Stomach (tissue), 9 donors: ENCODE measurements around the gene VPS37C. TPM values are rescaled to one million over a fixed set of nuclear protein-coding genes. Genes with fewer than 3 reads are reported as not detected.

Experiments used
- DNase-seq, 2 donors: peaks; one replicate each; pipeline versions ENCODE4 v3.0.0 to v3.0.0-alpha.2; 2013 to 2019
- H3K27ac ChIP-seq, 5 donors: fragments of 200-600 bp in 4 of 5; sonication (generic) in 4 of 5; one replicate each; pipeline ENCODE4 v1.5.1; 2013 to 2019; ENCODE audit warnings: mild to moderate bottlenecking in 1 of 5, moderate library complexity in 1 of 5
- H3K27me3 ChIP-seq, 3 donors: fragments of 200-600 bp; sonication (generic); one replicate each; pipeline ENCODE4 v1.5.1; 2017 to 2019; ENCODE audit warnings: mixed run types in 1 of 3
- H3K36me3 ChIP-seq, 4 donors: fragments of 200-600 bp; sonication (generic); 1 replicate in 3 of 4; 2 replicates in 1 of 4; pipeline ENCODE4 v1.5.1; 2016 to 2019
- H3K4me1 ChIP-seq, 4 donors: fragments of 200-600 bp; sonication (generic); one replicate each; pipeline ENCODE4 v1.5.1; 2016 to 2019
- H3K4me3 ChIP-seq, 4 donors: fragments of 200-600 bp; sonication (generic) in 3 of 4; one replicate each; pipeline ENCODE4 v1.5.1; 2016 to 2019; ENCODE audit warnings: mild to moderate bottlenecking in 1 of 4
- H3K9me3 ChIP-seq, 4 donors: fragments of 200-600 bp; sonication (generic); one replicate each; pipeline ENCODE4 v1.5.1; 2016 to 2019
- EP300 ChIP-seq: sonication (generic); formaldehyde crosslinking; IDR thresholded peaks from one replicate; pipeline ENCODE4 v1.6.1; 2017; ENCODE audit warnings: antibody characterized with exemption
- POLR2A ChIP-seq, 4 donors: fragments of 450-650 bp; IDR thresholded peaks; one replicate each; pipeline ENCODE4 v1.6.1; 2016; ENCODE audit warnings: antibody characterized with exemption in 4 of 4, control low read depth in 2 of 4, mild to moderate bottlenecking in 1 of 4, moderate library complexity in 1 of 4
- POLR2AphosphoS5 ChIP-seq, 3 donors: sonication (generic); formaldehyde crosslinking; IDR thresholded peaks; one replicate each; pipeline ENCODE4 v1.6.1; 2016; ENCODE audit warnings: antibody characterized with exemption in 3 of 3
- WGBS, 5 donors: extraction: QIAGEN DNeasy Blood & Tissue Kit in 3 of 5; methylation state at CpG; one replicate each; pipeline versions ENCODE4 v1.1.5 to v1.1.7; 2013 to 2018; 5-methylcytosine and 5-hydroxymethylcytosine counted together
- intact Hi-C: fragments of 100-400 bp; cut with DNase I; formaldehyde crosslinking; loops from one replicate; pipeline ENCODE4 v1.15.1; 2023; ENCODE audit warnings: low total_unique reads
- polyA plus RNA-seq, 3 donors: library from polyadenylated mRNA; stranded (reverse); fragments of 200-250 nt; gene quantifications; one replicate each; pipeline ENCODE4 v1.2.3, GENCODE V29; 2013
- total RNA-seq, 5 donors: library from RNA; depleted of rRNA; stranded (reverse); fragments of >200 nt; gene quantifications; one replicate each; pipeline versions ENCODE4 v1.1.0 to v1.2.3, GENCODE V29; 2014 to 2016
- TF ChIP-seq, protein P1 (sequence below), 7 experiments: fragments of 450-650 bp in 4 of 7; fragments of 200-600 bp in 3 of 7; sonication (generic) in 3 of 7; IDR thresholded peaks; one replicate each; pipeline ENCODE4 v1.5.1; 2016 to 2019; ENCODE audit warnings: antibody characterized with exemption in 7 of 7, control low read depth in 2 of 7, mild to moderate bottlenecking in 1 of 7
- donor health status: healthy with polysubstance abuse.
- donor health status: Bipolar disorder and iron deficiency.
- donor health status: healthy.

VPS37C gene
- total and polyA plus RNA-seq, 8 donors = 6.4 to 53.6 (median 27.7) TPM

DNA sequence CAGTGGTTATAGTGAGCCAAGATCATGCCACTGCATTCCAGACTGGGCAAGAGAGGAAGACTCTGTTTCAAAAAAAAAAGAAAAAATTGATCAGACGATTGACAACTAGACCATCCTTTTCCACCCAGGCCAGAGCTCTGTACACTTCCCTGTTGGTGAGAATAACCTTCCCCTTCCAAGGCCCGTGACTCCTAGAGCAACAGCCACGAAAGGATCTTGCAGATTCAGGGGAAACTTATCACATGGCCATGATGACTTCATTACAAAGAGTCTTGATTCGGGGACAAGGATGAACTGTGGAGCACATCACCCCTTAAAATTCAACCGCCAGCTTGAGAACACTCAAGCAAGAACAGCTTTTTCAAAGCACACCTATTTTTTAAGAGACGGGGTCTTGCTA is 48.7 kb downstream of the VPS37C start:
- H3K27me3 ChIP-seq = no peaks in the 10 kb centered on the region
- no peaks in the 10 kb centered on the region for H3K36me3 ChIP-seq
- H3K9me3 ChIP-seq = no peaks in the 10 kb centered on the region
- 90 to 96% (median 90%) methylated on average over 6 of the region's 6 CpGs for WGBS, 5 donors
- intact Hi-C loops = no loop called here
- H3K27ac ChIP-seq = no peak overlapping the region
- no peaks in the 10 kb centered on the region for H3K4me1 ChIP-seq
- DNase-seq = no peak
- H3K4me3 ChIP-seq = no peak overlapping the region
- TF ChIP-seq EP300 = no peak
- no peak for TF ChIP-seq POLR2A (IDR thresholded peaks at IDR 0.05)
- TF ChIP-seq, protein P1, sequence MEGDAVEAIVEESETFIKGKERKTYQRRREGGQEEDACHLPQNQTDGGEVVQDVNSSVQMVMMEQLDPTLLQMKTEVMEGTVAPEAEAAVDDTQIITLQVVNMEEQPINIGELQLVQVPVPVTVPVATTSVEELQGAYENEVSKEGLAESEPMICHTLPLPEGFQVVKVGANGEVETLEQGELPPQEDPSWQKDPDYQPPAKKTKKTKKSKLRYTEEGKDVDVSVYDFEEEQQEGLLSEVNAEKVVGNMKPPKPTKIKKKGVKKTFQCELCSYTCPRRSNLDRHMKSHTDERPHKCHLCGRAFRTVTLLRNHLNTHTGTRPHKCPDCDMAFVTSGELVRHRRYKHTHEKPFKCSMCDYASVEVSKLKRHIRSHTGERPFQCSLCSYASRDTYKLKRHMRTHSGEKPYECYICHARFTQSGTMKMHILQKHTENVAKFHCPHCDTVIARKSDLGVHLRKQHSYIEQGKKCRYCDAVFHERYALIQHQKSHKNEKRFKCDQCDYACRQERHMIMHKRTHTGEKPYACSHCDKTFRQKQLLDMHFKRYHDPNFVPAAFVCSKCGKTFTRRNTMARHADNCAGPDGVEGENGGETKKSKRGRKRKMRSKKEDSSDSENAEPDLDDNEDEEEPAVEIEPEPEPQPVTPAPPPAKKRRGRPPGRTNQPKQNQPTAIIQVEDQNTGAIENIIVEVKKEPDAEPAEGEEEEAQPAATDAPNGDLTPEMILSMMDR (IDR thresholded peaks at IDR 0.05) = no peak
- no peak for TF ChIP-seq POLR2AphosphoS5 (IDR thresholded peaks at IDR 0.05)

DNA sequence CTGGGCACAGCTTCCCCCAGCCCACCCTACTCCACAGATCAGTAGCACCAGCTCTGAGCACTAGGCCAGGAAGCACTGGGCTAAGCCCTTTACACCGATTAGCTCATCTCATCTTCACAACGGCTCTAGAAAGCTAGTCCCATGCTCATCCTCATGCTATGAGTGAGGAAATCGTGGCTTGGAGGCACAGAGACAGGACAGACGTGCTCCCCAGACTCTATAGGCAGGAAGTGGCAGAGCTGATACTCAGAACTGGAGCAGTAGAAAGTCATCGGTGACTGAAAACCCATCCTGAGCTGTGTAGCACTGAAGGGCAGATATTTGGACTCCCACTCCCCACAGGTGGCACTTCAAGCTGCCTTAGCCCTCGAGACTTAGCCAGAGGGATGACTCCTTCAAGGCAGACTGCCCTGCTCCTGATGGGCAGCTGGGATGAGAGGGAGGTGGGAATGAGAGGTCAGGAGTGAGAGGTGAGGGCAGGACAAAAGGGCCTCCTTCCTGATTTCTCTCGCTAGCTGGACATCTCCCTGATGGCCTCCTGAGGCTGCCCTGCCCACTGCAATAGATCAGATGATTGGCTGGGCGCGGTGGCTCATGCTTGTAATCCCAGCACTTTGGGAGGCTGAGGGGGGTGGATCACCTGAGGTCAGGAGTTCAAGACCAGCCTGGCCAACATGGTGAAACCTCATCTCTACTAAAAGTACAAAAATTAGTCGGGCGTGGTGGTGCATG is 49.3 kb downstream of the VPS37C start:
- no peak for TF ChIP-seq POLR2A (IDR thresholded peaks at IDR 0.05)
- TF ChIP-seq EP300 = no peak
- TF ChIP-seq, protein P1 (IDR thresholded peaks at IDR 0.05) = no peak
- no peak for TF ChIP-seq POLR2AphosphoS5 (IDR thresholded peaks at IDR 0.05)
- no peaks in the 10 kb centered on the region for H3K36me3 ChIP-seq
- intact Hi-C loops = no loop called here
- peak overlapping the region in 1 of 5 donors; percentile 32 for H3K27ac ChIP-seq
- H3K4me3 ChIP-seq = no peak overlapping the region
- no peaks in the 10 kb centered on the region for H3K27me3 ChIP-seq
- WGBS, 5 donors = 65 to 85% (median 82%) methylated on average over 11 of the region's 11 CpGs
- H3K4me1 ChIP-seq = no peaks in the 10 kb centered on the region
- no peaks in the 10 kb centered on the region for H3K9me3 ChIP-seq
- no peak for DNase-seq

DNA sequence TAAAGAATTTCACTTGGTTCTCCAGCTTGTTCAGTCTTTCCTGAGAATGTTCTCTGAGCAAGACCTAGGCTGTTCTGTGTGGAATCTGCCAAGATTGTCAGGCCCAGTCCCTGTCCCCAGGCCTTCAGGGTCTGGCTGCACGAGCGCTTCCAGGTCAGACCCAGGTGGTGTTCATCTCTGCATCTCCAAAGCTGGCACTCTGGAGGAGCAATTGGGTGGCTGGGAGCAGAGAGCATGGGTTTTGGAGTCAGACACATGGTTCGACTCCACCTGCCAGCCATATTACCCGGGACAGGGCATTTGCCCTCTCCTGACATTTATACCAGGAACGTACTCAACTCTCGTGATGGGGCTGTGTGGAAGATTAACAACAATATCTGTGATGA is 50.2 kb downstream of the VPS37C start:
- Histone ChIP-seq H3K27me3 (no peaks in the 10 kb centered on the region), H3K27ac (no peak overlapping the region), H3K4me3 (no peak overlapping the region), H3K9me3 (no peaks in the 10 kb centered on the region), H3K36me3 (no peaks in the 10 kb centered on the region), H3K4me1 (no peaks in the 10 kb centered on the region)
- intact Hi-C loops = no loop called here
- no peak for DNase-seq
- no peak for TF ChIP-seq EP300
- TF ChIP-seq POLR2A (IDR thresholded peaks at IDR 0.05) = no peak
- TF ChIP-seq POLR2AphosphoS5 (IDR thresholded peaks at IDR 0.05) = no peak
- TF ChIP-seq, protein P1 (IDR thresholded peaks at IDR 0.05) = no peak
- 80 to 87% (median 84%) methylated on average over 6 of the region's 6 CpGs for WGBS, 5 donors

DNA sequence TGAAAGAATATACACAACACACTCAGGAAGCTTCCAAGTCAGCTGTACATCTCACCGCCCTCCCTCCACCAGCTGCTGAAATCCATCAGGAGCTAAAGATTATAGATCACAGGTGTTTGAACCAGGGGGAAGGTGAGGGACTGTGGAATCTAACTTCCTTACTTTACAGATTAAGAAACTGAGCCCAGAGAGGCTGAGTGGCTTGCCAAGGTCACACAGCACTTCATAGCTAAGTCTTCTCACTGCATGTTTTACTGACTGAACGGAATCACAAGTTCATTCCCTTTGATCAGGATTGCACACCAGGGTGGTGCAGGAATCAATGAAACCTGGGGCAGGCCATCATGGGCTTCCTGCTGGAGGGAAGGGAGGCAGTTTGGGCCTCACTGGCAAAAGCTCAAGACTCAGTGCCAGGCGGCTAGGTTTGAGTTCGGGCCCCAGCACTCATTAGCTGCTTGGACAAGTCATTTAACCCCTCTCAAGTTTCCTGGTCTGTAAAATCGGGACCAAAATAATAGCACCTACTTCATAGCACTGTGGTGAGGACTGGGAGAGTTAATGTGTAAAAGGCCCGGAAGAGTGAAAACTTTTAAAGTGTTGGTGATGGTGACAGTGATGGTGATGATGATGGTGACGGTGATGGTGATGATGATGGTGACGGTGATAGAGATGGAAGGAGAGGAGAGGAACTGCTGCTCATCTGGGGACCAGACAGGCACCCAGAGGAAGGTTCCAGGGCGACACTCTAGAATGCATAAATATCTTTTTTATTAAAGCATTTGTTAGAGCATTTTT is 50.8 kb downstream of the VPS37C start:
- Histone ChIP-seq H3K9me3 (no peaks in the 10 kb centered on the region), H3K27me3 (no peaks in the 10 kb centered on the region), H3K36me3 (no peaks in the 10 kb centered on the region), H3K4me1 (no peaks in the 10 kb centered on the region), H3K27ac (no peak overlapping the region), H3K4me3 (no peak overlapping the region)
- 85 to 92% (median 87%) methylated on average over 9 of the region's 9 CpGs for WGBS, 5 donors
- DNase-seq = no peak
- TF ChIP-seq POLR2AphosphoS5 (IDR thresholded peaks at IDR 0.05) (no peak), POLR2A (IDR thresholded peaks at IDR 0.05) (no peak), EP300 (no peak)
- TF ChIP-seq, protein P1 (IDR thresholded peaks at IDR 0.05) = no peak
- intact Hi-C loops = no loop called here
